Measurements from ENCODE around the gene F7.
"Not testable (repeated sequence)": the region's sequence is repeated elsewhere in the genome, so short reads cannot be mapped to it uniquely, and the experiment has no call there.

F7 gene

DNA sequence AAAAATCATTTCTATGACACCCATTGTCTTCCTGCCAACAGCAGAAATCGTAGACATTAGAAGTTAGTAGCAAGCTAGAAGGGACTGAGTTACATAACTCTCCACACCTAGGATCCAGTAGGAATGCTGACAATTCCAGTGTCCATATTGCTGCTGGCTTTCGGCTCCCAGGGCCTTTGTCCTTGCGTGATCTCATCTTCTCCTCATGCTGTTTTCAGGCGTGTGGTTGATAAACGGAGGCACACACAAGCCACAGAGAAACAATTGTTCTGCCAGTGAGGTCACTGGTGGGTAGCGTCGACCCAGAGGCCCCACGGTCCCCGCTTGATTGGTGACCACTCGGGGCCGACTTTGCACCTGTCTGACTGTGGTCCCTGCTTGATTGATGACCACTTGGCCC lies 31.6 kb upstream of the F7 start:
- no peak for DNase-seq

DNA sequence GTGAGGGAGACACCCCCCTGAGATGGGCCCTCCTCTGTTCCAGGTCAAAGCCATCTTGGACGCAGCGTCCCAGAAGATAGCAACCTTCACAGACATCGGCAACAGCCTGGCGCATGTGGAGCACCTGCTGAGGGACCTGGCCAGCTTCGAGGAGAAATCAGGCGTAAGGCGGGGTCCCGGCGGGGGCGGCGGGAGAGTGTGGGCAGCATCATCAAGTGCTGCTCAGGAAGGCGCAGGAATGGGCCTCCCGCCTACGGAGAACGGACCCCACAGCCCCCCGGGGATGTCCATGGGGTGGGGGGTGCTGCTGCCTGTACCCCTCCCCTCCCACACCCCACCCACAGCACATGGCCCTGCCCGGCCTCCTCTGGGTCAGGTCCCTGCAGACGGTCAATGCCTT lies 31.2 kb upstream of the F7 start:
- DNase-seq = no peak

DNA sequence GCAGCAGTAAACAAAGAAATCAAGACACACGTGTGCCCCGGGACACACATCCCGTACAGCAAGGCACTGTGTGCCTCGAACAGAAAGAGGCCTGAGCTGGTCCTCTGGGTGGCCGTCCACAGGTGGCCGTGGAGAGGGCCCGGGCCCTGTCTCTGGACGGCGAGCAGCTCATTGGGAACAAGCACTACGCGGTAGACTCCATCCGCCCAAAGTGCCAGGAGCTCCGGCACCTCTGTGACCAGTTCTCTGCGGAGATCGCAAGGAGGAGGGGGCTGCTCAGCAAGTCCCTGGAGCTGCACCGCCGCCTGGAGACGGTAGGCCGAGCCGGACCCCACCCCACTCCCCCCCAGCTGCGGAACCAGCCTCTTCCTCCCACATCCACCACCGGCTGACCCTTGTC lies 30.7 kb upstream of the F7 start:
- no peak for DNase-seq

DNA sequence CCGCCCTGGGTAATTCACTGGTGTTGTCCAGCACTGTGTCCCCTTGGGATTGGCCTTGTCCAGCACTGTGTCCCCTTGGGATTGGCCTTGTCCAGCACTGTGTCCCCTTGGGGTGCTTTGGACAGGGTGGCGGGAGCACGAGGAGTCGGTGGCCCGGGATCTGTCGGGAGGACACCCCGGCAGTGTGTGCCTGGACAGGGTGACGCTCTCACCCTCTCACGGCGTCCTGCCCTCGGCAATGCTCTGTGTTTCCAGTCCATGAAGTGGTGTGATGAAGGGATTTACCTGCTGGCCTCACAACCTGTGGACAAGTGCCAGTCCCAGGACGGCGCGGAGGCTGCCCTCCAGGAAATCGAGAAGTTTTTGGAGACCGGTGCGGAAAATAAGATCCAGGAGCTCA lies 29.9 kb upstream of the F7 start:
- no peak for DNase-seq

DNA sequence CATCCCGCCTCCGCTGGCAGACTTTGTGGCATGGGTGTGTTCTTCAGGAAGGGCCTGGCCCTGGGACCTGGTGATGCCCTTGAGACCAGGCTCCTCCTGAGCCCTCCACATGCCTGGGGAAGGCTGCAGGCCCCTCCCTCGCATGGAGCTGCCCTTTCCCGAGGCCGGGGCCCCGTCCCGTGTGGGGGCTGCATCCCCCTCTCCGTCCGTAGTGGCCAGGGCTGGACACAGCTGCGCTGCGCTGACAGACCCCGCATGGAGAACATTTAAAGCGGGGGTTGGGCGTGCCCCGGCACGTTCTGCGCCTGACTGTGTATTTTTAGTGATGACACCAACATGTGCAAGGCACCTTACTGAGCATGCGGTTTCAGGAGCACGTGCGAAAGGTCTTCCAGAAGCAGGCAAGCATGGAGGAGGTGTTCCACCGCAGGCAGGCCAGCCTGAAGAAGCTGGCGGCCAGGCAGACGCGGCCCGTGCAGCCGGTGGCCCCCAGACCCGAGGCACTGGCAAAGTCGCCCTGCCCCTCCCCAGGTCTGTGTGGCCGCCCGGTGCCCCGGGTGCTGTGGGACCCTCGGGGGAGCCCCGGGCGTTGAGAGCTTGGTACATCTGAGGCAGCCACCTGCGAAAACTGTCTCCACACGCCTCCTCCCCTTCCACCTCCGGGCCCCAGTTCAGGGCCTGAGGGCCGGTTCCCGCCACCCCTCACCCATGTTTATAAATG lies 28.8 kb upstream of the F7 start:
- no peak for DNase-seq

DNA sequence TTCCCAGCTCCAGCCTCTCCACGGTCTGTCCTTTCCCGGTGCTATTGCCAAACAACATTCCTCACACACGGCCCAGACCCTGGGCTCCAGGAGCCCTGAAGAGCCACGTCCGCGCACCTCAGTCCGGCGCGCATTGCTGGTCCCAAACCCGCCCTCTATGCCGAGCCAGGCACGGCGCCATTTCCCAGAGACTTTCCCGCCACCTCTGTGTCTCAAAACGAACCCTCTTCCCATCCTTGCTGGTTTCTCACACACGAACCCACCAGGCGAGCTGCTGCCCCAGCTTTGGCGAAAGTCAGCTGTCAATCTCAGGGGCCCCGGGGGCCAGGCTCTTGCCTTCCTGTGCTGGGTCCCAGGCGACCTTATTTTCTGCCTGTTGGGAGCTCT lies 28.0 kb upstream of the F7 start:
- no peak for DNase-seq

DNA sequence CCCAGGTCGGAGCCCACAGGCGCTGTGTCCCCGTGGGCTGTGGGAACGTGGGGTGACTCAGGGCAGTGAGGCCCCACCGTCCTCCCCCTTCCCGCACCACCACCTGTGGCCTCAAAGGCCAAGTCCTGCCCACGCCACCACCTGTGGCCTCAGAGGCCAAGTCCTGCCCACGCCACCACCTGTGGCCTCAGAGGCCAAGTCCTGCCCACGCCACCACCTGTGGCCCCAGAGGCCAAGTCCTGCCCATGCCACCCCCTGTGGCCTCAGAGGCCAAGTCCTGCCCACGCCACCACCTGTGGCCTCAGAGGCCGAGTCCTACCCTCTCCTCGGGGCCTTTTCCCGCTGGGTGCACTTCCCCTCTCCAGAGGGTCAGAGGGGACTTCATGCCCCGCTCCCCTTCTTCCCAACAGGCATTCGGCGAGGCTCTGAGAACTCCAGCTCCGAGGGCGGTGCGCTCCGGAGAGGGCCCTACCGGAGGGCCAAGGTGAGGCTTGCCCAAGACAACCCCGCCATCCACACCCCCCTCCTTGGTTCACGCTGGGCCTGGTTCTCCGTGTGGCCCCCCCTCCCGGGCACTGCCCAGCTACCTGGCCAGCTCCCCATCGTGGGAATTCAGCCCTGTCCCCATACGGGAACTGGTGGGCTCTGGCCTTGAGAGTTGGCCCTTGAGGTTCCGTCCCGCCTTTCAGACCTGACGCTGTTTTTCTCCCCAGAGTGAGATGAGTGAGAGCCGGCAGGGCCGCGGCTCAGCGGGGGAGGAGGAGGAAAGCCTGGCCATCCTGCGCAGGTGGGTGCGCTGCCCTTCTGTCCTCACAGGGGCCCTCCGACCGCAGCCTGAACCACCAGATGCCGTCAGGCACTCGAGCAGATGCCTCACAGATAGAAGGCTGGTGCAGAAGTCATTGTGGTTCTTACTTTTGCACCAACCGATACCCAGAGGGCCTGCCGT lies 27.4 kb upstream of the F7 start:
- DNase-seq = no peak

DNA sequence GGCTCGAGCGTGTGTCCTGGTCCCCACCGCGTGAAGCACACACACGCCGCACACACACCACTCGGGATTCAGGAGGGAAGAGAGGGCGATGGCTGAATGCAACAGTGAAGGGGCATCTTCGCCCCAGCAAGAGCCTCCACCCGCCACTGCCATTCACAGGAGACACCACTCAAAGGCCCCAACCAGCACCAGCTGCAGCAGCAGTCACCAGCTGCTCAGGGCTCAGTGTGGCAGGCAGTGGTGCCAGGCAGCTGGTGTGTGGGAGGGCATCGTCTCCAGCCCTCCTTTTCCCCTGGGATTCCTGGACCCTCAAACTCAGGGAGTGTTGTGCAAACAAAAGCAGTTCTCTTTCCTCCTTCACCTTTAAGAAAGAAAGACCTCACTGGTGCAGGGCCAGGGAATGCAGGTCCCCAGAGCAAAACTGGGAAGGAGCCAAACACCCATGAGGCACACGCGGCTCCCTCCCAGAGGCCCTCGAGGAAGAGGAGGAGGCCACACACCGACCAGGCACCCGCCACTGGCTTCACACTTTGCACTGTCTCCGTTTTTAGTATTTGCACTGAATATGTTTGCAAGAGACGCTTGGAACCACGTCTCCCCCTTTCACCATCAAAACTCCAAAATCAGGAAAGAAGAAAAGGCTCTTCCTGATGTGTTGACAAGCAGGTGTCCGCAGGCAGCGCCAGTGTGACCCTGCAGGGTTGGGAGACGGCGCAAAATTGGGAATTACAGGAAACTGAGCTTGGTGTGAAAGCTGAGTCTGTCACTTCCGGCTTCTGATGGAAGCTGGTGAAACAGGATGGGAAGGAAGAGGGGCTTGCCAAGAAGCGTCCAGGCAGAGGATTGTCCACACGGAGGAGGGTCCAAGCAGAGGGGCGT lies 26.4 kb upstream of the F7 start:
- no peak for DNase-seq

DNA sequence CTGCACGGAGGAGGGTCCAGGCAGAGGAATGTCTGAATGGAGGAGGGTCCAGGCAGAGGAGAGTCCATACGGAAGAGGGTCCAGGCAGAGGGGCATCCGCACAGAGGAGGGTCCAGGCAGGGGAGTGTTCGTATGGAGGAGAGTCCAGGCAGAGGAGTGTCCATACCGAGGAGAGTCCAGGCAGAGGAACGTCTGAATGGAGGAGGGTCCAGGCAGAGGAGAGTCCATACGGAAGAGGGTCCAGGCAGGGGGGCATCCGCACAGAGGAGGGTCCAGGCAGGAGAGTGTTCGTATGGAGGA lies 25.9 kb upstream of the F7 start:
- DNase-seq = not testable (repeated sequence)

DNA sequence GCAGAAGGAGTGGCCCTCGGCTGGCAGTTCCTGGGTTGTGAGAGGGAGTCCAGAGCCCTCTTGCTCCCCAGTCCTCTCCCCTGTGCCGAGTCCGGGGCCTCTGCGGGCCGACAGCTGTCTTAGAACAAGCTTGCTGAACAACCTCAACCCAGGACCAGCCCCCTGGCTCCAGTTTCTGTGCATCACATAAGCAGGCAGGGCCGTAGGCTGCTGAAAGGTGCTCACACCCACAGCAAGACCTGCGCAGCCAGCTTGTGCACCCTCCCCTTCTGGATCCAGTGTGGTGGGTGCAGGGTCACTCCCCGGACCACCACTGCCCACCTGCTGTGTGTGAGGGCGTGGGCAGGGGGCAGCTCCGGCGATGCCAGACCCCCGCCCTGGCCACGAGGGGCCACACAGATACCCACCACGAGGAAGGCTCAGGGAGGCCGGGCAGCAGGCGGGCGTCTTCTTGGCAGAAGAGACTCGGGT lies 25.2 kb upstream of the F7 start:
- DNase-seq = no peak

DNA sequence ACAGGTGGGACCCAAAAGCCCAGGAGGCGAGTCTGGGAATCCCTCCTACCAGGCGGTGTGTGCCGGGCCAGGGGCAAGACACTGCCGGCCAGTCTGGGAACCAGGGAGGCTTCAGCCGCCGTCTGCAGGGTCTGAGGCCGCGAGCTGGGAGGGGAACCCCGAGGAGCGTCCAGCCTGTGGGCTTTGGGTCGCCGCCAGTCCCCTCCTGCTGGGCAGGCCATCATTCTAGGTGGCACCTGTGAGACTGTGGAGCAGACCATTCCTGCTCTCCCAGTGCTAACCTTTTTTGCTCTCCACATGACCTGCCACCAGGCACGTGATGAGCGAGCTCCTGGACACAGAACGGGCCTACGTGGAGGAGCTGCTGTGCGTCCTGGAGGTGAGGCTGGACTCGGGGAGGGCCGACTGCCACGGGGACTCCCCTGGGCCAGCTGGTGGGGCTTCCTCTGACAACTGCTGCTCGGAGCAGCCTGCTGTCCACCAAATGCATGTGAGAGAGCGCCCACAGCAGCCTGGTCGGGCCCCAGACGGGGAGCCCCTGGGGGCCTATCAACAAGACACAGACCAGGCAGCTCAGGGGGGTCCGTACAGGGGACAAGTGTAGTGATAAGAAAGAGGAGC lies 24.6 kb upstream of the F7 start:
- DNase-seq = no peak

DNA sequence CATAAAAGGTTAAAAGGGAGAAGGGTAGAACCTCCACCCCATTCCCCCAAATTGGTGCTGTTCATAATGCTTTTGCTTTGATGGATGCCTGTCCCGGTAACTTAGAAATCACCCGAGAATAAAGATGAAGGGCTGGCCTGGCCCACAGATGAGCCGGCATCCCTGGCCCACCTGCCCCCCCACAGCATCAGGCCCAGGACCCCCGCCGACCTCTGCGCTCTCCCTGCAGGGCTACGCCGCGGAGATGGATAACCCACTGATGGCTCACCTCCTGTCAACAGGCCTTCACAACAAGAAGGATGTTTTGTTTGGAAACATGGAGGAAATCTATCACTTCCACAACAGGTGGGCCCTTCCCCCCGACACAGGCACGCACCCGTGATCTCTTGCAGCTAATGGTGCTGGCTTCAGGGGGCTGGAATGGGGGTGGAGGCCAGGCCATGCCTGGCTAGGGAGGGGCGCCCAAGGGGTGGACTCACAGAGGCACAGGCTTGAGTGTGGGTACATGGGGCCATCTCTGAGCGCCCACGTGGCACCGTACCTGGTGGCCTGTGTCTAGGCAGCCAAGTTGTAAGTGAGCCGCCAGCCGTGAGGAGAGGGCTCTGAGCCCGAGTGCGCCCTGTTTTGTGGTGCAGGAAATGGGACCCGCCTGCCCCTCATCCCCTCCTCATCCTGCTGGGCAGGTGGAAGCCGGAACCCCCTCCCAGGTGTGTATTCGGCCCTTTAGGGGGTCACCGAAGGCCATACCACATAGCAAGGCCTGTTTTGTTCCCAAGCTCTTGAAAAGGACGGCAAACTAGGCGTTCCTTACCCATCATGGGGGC lies 23.2 kb upstream of the F7 start:
- no peak for DNase-seq

DNA sequence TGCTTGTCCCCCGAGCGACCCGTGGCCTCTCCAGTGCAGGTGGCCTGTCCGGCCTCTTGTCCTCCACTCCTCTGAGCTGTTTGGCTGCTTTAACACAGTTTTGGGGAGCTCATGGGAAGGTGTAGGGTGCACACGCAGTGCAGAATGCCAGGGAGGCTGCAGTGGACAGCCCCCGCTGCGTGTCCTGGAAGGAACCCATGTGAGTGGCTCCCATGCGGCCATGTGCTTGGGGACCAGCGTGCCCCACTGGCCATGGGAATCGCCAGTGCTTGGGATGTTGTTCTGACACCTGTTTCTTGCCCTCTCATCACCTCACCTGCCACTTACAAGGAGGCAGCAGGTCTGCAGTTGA lies 22.6 kb upstream of the F7 start:
- DNase-seq = no peak

DNA sequence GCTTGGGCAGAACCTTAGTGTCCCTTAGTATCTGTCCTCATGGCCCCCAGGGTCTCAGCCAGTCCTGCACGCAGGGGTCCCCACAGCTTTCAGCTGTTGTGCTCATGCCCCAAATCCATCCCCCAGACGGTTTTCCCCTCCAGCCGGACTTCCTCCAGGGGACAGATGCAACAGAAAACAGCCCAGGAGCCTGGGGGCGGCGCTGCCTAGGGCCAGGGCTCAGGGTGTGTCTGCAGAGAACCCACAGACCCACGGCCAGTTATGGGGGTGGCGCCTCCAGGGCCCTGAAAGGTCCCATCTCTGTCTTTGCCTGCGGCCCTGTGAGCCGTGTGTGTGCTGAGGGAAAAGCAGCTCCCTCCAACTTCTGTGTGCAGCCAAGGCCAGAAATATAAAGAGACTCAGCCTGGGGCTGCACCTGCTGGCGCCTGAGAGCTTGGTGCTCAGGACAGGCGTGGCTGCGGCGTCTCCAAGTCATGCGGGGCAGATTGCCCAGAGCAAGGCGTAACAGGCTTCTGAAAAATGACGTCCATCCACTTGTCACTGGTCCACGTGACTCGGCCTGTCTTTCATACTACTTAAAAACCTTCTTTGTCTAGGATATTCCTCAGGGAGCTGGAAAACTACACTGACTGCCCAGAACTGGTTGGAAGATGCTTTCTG lies 22.1 kb upstream of the F7 start:
- no peak for DNase-seq

DNA sequence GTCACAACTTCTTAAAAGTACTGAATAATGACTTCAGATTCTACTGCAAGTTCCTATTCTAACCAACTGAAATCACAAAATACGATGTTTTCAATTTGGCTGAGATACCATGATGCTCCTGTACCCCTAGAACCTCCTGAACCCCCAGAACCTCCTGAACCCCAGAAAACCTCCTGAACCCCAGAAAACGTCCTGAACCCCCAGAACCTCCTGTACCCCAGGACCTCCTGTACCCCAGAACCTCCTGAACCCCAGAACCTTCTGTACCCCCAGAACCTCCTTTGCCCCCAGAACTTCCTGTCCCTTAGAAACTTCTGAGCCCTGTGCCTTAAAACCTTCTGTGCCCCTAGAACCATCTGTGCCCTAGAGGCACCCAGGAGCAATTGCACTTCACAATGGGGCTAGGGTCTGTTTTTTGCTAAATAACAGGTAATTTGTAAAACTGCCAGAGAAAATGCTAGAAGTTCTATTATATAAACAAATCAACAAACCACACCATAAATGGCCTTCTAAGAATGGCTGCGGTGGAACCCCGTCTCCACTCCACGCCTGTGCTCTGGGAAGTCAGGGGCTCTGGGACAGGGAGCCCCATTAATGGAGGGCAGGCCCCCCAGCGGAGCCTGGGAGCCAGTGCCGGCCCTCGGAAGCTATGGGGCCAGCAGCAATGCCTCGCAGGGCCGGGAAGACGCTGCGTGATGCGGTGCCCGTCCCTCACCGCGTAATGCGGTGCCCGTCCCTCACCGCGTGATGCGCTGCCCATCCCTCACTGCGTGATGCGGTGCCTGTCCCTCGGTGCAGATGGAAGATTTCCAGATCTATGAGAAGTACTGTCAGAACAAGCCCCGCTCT lies 21.3 kb upstream of the F7 start:
- DNase-seq = no peak

DNA sequence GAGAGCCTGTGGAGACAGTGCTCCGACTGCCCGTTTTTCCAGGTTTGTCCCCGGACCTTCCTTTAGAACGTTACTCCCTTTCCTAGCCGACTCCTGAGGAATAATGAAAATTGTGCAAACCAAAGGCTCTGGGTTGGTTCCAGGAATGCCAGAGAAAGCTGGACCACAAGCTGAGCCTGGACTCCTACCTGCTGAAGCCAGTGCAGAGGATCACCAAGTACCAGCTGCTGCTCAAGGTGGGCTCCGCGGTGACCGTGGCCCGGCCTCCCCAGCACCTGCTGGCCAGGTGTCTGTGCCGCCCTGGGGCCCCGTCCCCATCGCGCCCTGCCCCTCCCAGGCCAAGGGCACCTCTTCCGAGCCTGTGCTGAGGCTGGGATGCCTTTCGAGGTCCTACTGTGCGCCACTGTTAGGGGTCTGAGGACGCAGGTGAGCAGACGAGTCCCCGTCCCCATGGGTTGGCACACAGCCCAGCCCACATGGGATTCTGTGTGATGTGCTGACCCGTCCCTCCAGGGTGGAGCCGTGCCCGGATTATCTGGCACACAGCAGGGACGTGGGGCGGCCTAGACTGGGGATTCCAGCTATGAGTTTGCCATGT lies 20.5 kb upstream of the F7 start:
- DNase-seq = no peak

DNA sequence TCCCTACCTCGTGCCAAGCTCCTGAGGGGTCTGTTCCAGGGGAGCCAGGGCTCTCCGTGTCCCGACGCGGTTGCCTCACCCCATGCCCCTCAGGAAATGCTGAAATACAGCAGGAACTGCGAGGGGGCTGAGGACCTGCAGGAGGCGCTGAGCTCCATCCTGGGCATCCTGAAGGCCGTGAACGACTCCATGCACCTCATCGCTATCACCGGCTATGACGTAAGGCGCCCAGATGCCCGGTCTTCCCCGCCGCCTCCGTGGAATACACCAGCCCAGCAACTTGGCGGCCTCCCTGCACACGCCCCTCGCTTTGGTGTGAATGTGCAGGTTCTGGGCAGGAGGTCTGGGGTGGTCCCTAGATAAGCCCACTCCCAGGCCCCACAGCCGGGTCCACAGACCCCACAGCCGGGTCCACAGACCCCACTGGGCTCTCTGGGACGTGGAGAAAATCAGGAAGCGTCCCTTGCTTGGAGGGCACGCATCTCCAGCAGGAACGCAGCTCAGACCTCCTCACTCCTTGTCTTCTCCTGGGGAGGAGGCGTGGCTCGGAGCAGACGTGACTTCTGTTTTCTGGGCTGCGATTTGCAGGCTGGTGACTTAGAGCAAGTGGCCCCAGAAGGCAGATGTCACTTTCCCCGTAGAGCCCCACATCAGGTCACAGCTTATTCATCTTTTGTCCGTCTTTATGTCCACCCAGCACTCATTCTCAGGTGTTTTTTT lies 19.4 kb upstream of the F7 start:
- no peak for DNase-seq

DNA sequence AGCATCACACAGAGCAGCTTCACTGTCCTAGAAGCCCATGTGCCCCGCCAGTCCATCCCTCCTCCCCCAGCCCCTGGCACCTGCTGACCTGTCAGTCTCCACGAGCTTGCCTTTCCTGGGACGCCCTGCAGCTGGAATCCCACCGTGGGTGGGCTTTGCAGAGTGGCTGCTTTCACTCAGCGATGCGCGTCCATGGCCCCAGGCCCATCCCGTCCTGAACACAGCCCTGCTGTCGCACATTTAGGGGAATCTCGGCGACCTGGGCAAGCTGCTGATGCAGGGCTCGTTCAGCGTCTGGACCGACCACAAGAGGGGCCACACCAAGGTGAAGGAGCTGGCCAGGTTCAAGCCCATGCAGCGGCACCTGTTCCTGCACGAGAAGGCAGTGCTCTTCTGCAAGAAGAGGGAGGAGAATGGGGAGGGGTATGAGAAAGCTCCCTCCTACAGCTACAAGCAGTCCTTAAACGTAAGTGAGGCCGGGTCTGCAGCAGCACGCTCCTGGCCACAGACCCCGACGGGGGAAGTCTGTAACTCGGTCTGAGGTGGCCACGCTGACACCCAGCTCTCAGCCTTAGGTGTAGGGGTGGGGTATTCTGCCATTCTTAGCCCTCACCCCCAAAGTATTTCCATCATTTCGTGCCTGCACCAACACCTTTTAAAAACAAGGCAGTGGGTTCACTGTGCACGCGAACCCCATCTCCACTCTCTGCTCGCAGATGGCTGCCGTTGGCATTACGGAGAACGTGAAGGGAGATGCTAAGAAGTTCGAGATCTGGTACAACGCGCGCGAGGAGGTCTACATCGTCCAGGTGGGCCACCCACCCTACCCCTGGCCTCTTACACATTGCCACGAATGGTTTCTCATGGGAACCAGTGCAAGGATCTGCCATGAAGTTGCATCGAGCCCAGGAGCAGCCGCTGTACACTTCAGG lies 18.3 kb upstream of the F7 start:
- DNase-seq = no peak

Measured in fibroblast of skin of right quadriceps (primary cell).